GM12892 (cell line): ENCODE results near the gene CNOT4.
A peak's percentile ranks its signal among the peaks of the same experiment; 100 is the strongest.
"Not testable (repeated sequence)": the region's sequence is repeated elsewhere in the genome, so short reads cannot be mapped to it uniquely, and the experiment has no call there.

Experiments
- DNase-seq: peaks from one replicate; pipeline ENCODE4 v3.0.0; 2011; ENCODE audit not compliant: insufficient read length
- FAIRE-seq: peaks from 2 replicates; lab custom pipeline; 2011; peaks lifted over from hg19 to GRCh38; lab: Jason Lieb, UNC
- POLR2A ChIP-seq: IDR thresholded peaks from 2 replicates; pipeline ENCODE4 v1.6.1; 2011; ENCODE audit warnings: low read depth, low read length, control low read depth
- POLR2AphosphoS5 ChIP-seq: IDR thresholded peaks from 2 replicates; pipeline ENCODE4 v1.6.1; 2011; ENCODE audit warnings: low read depth, low read length, control low read depth
- TAF1 ChIP-seq: IDR thresholded peaks from 2 replicates; pipeline ENCODE4 v1.6.1; 2011; ENCODE audit warnings: low read depth, mild to moderate bottlenecking, control low read depth, low read length, borderline replicate concordance

CNOT4 gene

DNA sequence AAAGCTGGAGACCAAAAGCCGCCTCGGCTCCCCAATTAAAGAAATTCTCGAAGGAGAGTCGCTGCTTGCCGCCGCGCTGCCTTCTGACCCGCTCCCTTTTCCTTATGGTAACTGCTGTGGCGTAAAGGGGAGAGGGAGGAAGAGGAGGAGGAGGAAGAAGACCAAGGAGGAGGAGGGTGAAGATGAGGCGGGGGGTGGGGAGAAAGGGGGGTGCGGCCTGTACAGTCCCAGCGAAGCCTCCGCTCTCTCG, 388 bp downstream of the CNOT4 start:
- TF ChIP-seq POLR2AphosphoS5 (0 out of 2 replicates have a peak, but pooled peaks have one; percentile 13), TAF1 (no peak), POLR2A (0 out of 2 replicates have a peak, but pooled peaks have one; percentile 9)
- DNase-seq (no peak), FAIRE-seq (no peak)

DNA sequence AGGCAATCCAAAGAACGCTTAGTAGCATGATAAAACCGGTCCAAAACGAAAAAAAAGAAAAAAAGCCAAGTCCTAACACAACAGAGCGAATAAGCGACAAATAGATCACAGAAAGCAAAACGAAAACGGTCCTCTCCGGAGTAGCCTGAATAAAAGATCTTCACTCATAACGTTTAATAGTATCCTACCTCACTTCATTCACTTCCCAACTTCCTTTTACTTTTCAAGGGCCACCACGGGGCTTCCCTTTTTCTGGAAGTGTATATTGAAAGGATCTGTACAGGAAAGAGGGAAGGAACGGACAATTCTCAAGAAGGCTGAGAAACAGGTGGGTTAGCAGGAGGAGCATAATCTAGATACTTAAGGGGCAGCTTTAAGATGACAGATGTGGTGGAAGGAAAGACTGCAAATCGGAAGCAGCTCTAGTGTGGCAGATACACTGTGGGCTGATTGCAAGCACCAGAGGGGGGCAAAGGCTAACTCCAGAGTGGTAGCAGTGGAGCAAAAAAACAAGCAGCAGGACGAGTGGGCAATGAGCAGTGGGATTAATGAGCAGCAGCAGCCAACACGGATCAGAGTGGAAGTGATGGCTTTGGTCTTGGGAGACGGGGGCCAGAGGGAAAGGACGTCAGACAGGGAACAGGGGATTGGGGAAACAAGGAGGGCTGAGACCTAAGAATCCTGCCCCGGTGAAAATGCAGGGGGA, 866 bp downstream of the CNOT4 start:
- TF ChIP-seq POLR2AphosphoS5 (no peak), TAF1 (no peak), POLR2A (no peak)
- peak; percentile 27 for FAIRE-seq
- DNase-seq: no peak

DNA sequence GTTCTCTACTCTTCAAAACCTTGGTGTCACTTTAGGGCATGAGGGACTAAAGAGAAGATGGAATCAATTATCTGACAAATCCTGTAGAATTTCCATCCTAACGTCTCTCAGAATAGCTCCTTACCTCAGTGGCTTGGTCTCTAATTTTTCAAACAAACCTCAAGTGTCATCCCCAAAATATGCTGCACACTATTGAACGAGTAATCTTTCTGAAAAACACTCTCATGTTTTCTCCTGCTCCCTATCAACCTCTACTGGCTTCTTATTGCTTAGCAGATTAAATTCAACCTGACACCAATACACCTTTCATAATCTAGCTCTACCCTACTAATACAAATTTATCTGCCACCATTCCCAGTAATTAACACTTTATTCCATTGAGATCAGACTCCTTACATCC, 8.5 kb downstream of the CNOT4 start:
- no peak for TF ChIP-seq TAF1
- TF ChIP-seq POLR2AphosphoS5: no peak
- TF ChIP-seq POLR2A: no peak
- FAIRE-seq (peak; percentile 58), DNase-seq (no peak)

DNA sequence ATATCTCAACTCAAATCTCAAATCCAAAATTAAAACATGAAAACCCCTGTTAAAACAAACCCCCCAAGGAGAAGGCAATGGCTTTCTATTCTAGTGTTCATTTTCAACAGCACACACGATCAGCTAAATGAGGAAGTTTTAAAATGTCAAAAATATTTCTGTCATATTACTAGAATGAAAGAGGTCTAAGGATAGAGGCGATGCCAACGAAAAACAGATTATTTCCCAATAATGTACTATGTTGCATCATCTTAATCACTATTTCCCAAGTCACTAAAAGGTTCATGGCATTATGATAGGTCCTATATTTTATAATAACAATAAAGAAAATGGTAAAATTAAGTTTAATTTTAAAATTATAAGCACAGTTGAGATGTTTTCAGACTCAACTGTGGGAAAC, 10.1 kb downstream of the CNOT4 start:
- FAIRE-seq (no peak), DNase-seq (no peak)
- TF ChIP-seq POLR2AphosphoS5 (no peak), TAF1 (no peak), POLR2A (no peak)

DNA sequence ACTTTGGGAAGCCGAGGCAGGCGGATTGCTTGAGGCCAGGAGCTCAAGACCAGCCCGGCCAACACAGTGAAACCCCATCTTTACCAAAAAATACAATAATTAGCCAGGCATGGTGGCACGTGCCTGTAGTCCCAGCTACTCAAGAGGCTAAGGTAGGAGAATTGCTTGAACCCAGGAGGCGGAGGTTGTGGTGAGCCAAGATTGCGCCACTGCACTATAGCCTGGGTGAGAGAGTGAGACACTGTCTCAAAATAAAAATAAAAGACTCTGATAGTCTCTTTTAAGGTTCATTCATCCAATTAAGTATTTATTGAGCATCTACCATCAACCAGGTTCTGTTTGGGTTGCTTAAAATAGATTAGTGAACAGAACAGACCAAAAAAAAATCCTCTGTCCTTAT, 12.7 kb downstream of the CNOT4 start:
- not testable (repeated sequence) for FAIRE-seq, DNase-seq

DNA sequence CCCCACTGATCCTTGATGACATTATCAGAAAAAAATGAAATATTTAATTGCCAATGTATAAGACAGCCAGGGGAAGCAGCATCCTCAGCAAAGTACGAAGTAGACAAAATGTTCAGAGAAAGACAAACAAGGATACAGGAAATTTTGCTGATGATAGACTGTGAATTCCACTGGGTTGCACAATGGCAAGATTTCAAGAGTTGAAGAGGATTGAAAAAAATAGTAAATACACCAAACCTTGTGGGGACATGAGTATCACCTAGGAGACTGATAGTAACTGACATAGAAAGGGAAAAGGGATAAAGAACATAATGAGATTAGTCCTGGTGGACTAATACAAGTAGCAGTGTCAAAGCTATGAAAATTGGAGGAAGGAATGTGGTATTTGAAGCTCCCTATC, 16.5 kb downstream of the CNOT4 start:
- DNase-seq: no peak
- no peak for FAIRE-seq
- TF ChIP-seq TAF1: no peak
- TF ChIP-seq POLR2A: no peak
- no peak for TF ChIP-seq POLR2AphosphoS5

DNA sequence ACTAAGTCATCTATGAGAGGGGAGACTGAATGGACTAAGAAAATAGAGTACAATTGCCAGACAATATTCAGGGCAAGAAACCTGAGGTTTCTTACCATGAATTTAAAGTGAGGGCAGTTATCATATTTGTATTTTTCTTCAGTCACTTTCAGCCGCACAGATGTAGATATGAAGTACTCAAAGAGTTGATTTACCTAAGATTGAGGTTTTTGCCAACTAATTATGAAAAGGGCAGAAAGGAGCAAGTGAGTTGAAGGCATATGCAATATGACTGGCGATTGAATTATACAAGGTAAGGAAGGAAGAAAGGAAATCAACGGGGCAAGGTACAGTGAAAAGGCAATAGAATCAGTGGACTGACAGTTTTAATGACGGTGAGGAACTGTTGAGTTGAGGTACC, 17.8 kb downstream of the CNOT4 start:
- no peak for DNase-seq
- TF ChIP-seq POLR2AphosphoS5 (no peak), TAF1 (no peak), POLR2A (no peak)
- FAIRE-seq: no peak

- TF ChIP-seq POLR2A: no peak
- no peak for TF ChIP-seq TAF1
- no peak for TF ChIP-seq POLR2AphosphoS5
- DNase-seq (no peak), FAIRE-seq (no peak)
Measured at GRCh38 chr7:135490783-135491182, 19.1 kb downstream of the CNOT4 start.

DNA sequence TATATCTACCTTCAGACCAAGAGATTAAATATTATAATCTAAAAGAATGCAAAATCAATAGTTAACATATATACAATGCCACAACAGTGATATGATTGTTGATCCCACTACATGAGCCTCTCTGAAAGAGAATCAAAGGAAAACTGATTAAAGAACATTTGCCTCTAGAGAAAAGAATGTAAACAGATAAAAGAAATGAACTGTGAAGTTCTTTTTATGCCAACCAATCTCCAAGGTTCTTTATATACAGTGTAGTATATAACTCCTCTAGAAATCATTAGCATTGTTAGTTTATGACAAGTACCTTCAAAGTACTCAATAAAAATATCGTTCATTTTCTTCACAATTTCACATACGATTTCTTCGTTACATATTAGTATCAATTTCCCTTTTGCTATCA, 20.1 kb downstream of the CNOT4 start:
- DNase-seq (no peak), FAIRE-seq (no peak)
- TF ChIP-seq TAF1 (no peak), POLR2A (no peak), POLR2AphosphoS5 (no peak)

- FAIRE-seq: no peak
Measured at GRCh38 chr7:135486261-135486920, 23.5 kb downstream of the CNOT4 start.

GRCh38 chr7:135481598-135481979, 28.3 kb downstream of the CNOT4 start:
- TF ChIP-seq TAF1 (no peak), POLR2A (no peak), POLR2AphosphoS5 (no peak)
- DNase-seq (no peak), FAIRE-seq (no peak)

More at GRCh38 chr7:135486261-135486920, 23.5 kb downstream of the CNOT4 start:
- no peak for DNase-seq
- TF ChIP-seq TAF1 (no peak), POLR2A (no peak), POLR2AphosphoS5 (no peak)

GRCh38 chr7:135480966-135481597, 28.8 kb downstream of the CNOT4 start:
- TF ChIP-seq TAF1 (no peak), POLR2AphosphoS5 (no peak), POLR2A (no peak)
- DNase-seq (no peak), FAIRE-seq (no peak)

- no peak for DNase-seq
- no peak for TF ChIP-seq TAF1
- TF ChIP-seq POLR2AphosphoS5: no peak
- TF ChIP-seq POLR2A: no peak
- FAIRE-seq: no peak
Measured at GRCh38 chr7:135475521-135475920, 34.4 kb downstream of the CNOT4 start.

- DNase-seq, FAIRE-seq: not testable (repeated sequence)
Measured at GRCh38 chr7:135469705-135470104, 40.2 kb downstream of the CNOT4 start.
